ENCODE data around the gene FBXW8. TPM values are rescaled to one million over a fixed set of nuclear protein-coding genes. Genes with fewer than 3 reads are reported as not detected.
A peak's percentile ranks its signal among the peaks of the same experiment; 100 is the strongest.

FBXW8 gene
- total and polyA plus RNA-seq, 2 donors (not counting 1 experiment from before 2014, with no cell fraction given): 11.7 to 20.9 TPM

- Histone ChIP-seq H3K9me3 (ENCODE audit: control insufficient read depth, insufficient read depth, low read depth, low read length) (no peaks in the 10 kb centered on the region), H3K36me3 (ENCODE audit: control insufficient read depth, insufficient read depth, low read length) (peaks cover 24% of the 10 kb centered on the region)
Observed at GRCh38 chr12:117023998-117024960, 113.5 kb downstream of the FBXW8 start.

GRCh38 chr12:117024961-117025480 lies 114.3 kb downstream of the FBXW8 start:
- H3K27ac ChIP-seq (ENCODE audit: insufficient read depth, low read length): no peak overlapping the region
- H3K4me1 ChIP-seq (ENCODE audit: control insufficient read depth, extremely low read depth, insufficient read depth, low read length): no peaks in the 10 kb centered on the region
- TF ChIP-seq EZH2 (IDR thresholded peaks at IDR 0.05; ENCODE audit: low read length, missing control alignments) (no peak), CTCF (conservative IDR thresholded peaks at IDR 0.05 in 1 of 2, IDR thresholded peaks at IDR 0.05 in 1 of 2; ENCODE audit: low read depth in 1 of 2, low read length in 2 of 2) (no peak)
- H3K9ac ChIP-seq (ENCODE audit: insufficient read depth, low read length): no peak overlapping the region
- H3K4me3 ChIP-seq (replicated peaks in 1 of 4; ENCODE audit: control extremely low read depth in 1 of 4, insufficient read depth in 1 of 4, low read depth in 3 of 4, low read length in 4 of 4): no peak overlapping the region
- H3K9me3 ChIP-seq (ENCODE audit: control insufficient read depth, insufficient read depth, low read depth, low read length): no peaks in the 10 kb centered on the region
- H3K36me3 ChIP-seq (ENCODE audit: control insufficient read depth, insufficient read depth, low read length): peaks cover 24% of the 10 kb centered on the region
- no peak overlapping the region for H2AFZ ChIP-seq (ENCODE audit: low read length)
- H3K4me2 ChIP-seq (ENCODE audit: extremely low read depth, insufficient read depth, low read length): no peak overlapping the region
- H3K27me3 ChIP-seq (ENCODE audit: control insufficient read depth, insufficient read depth, low read length): no peaks in the 10 kb centered on the region
- H3K79me2 ChIP-seq (ENCODE audit: control insufficient read depth, insufficient read depth, low read length): no peaks in the 10 kb centered on the region
- no peaks in the 10 kb centered on the region for H4K20me1 ChIP-seq (ENCODE audit: control insufficient read depth, extremely low read depth, insufficient read depth, low read length)
- DNase-seq (ENCODE audit: low read depth in 2 of 2): no peak

More at GRCh38 chr12:117023998-117024960, 113.5 kb downstream of the FBXW8 start:
- Histone ChIP-seq H3K27ac (ENCODE audit: insufficient read depth, low read length) (no peak overlapping the region), H3K9ac (ENCODE audit: insufficient read depth, low read length) (no peak overlapping the region), H2AFZ (ENCODE audit: low read length) (no peak overlapping the region), H3K79me2 (ENCODE audit: control insufficient read depth, insufficient read depth, low read length) (no peaks in the 10 kb centered on the region), H4K20me1 (ENCODE audit: control insufficient read depth, extremely low read depth, insufficient read depth, low read length) (no peaks in the 10 kb centered on the region), H3K4me2 (ENCODE audit: extremely low read depth, insufficient read depth, low read length) (no peak overlapping the region), H3K4me1 (ENCODE audit: control insufficient read depth, extremely low read depth, insufficient read depth, low read length) (no peaks in the 10 kb centered on the region), H3K27me3 (ENCODE audit: control insufficient read depth, insufficient read depth, low read length) (no peaks in the 10 kb centered on the region), H3K4me3 (replicated peaks in 1 of 4; ENCODE audit: control extremely low read depth in 1 of 4, insufficient read depth in 1 of 4, low read depth in 3 of 4, low read length in 4 of 4) (no peak overlapping the region)
- no peak for TF ChIP-seq EZH2 (IDR thresholded peaks at IDR 0.05; ENCODE audit: low read length, missing control alignments)
- TF ChIP-seq CTCF (conservative IDR thresholded peaks at IDR 0.05 in 1 of 2, IDR thresholded peaks at IDR 0.05 in 1 of 2; ENCODE audit: low read depth in 1 of 2, low read length in 2 of 2): no peak
- no peak for DNase-seq (ENCODE audit: low read depth in 2 of 2)

GRCh38 chr12:117025481-117026151 lies 114.9 kb downstream of the FBXW8 start:
- Histone ChIP-seq H3K9ac (ENCODE audit: insufficient read depth, low read length) (no peak overlapping the region), H3K4me3 (replicated peaks in 1 of 4; ENCODE audit: control extremely low read depth in 1 of 4, insufficient read depth in 1 of 4, low read depth in 3 of 4, low read length in 4 of 4) (no peak overlapping the region), H3K9me3 (ENCODE audit: control insufficient read depth, insufficient read depth, low read depth, low read length) (no peaks in the 10 kb centered on the region), H3K27me3 (ENCODE audit: control insufficient read depth, insufficient read depth, low read length) (no peaks in the 10 kb centered on the region), H3K79me2 (ENCODE audit: control insufficient read depth, insufficient read depth, low read length) (no peaks in the 10 kb centered on the region), H3K36me3 (ENCODE audit: control insufficient read depth, insufficient read depth, low read length) (peaks cover 24% of the 10 kb centered on the region), H3K4me1 (ENCODE audit: control insufficient read depth, extremely low read depth, insufficient read depth, low read length) (no peaks in the 10 kb centered on the region), H3K4me2 (ENCODE audit: extremely low read depth, insufficient read depth, low read length) (no peak overlapping the region), H4K20me1 (ENCODE audit: control insufficient read depth, extremely low read depth, insufficient read depth, low read length) (no peaks in the 10 kb centered on the region), H3K27ac (ENCODE audit: insufficient read depth, low read length) (no peak overlapping the region), H2AFZ (ENCODE audit: low read length) (no peak overlapping the region)
- TF ChIP-seq CTCF (conservative IDR thresholded peaks at IDR 0.05 in 1 of 2, IDR thresholded peaks at IDR 0.05 in 1 of 2; ENCODE audit: low read depth in 1 of 2, low read length in 2 of 2) (peak; percentile 81 to 83), EZH2 (IDR thresholded peaks at IDR 0.05; ENCODE audit: low read length, missing control alignments) (no peak)
- peak; percentile 39 to 67 for DNase-seq (ENCODE audit: low read depth in 2 of 2)
